HEK293 (cell line): ENCODE data around the gene BBOF1.

Source experiments
- CTCF ChIA-PET: fragments of 350-600 bp; formaldehyde crosslinking; extraction: SDS; loops from one replicate; lab custom pipeline; 2021; ENCODE audit warnings: antibody characterized with exemption; lab: Yijun Ruan, JAX
- POLR2A ChIA-PET: fragments of 300-600 bp; formaldehyde crosslinking; extraction: SDS; loops from one replicate; lab custom pipeline; 2020; ENCODE audit warnings: antibody characterized with exemption, inconsistent platforms; lab: Yijun Ruan, JAX
- H3K27ac ChIP-seq: fragments of 200-500 bp; sonication (Bioruptor generic); 2 replicates; pipeline ENCODE4 v1.5.1; 2014; ENCODE audit warnings: low read depth, low read length, control low read depth, inconsistent platforms; ENCODE audit errors: extremely low read depth
- H3K36me3 ChIP-seq, 2 experiments: fragments of 200-500 bp in 1 of 2; sonication (Bioruptor generic) in 1 of 2; 1 replicate in 1 of 2; 2 replicates in 1 of 2; pipeline ENCODE4 v1.5.1; 2014 to 2017; ENCODE audit warnings: inconsistent platforms in 2 of 2, low read length in 2 of 2; ENCODE audit not compliant: control insufficient read depth in 2 of 2, insufficient read depth in 1 of 2
- H3K4me1 ChIP-seq: fragments of 200-500 bp; sonication (Bioruptor generic); 2 replicates; pipeline ENCODE4 v1.5.1; 2014; ENCODE audit warnings: mild to moderate bottlenecking, low read length, inconsistent platforms; ENCODE audit not compliant: control insufficient read depth, insufficient read depth
- H3K4me3 ChIP-seq: 2 replicates; pipeline ENCODE4 v1.5.1; 2011; ENCODE audit warnings: low read depth, mild to moderate bottlenecking, control low read depth, low read length, moderate library complexity
- H3K9me3 ChIP-seq: fragments of 200-500 bp; sonication (Bioruptor generic); 2 replicates; pipeline ENCODE4 v1.5.1; 2014; ENCODE audit warnings: low read depth, low read length, inconsistent platforms; ENCODE audit not compliant: control insufficient read depth, insufficient read depth
- ATF2 ChIP-seq: fragments of 450-650 bp; formaldehyde crosslinking; IDR thresholded peaks from 2 replicates; pipeline ENCODE4 v1.5.1; 2016; ENCODE audit warnings: missing biosample characterization, missing genetic modification characterization, low read depth
- CTCF ChIP-seq: fragments of 450-650 bp; formaldehyde crosslinking; IDR thresholded peaks from 2 replicates; pipeline ENCODE4 v1.5.1; 2016; ENCODE audit warnings: missing biosample characterization, missing genetic modification characterization
- FEZF1 ChIP-seq: fragments of 450-650 bp; formaldehyde crosslinking; IDR thresholded peaks from 2 replicates; pipeline ENCODE4 v1.5.1; 2016; ENCODE audit warnings: missing biosample characterization, missing genetic modification characterization
- INSM2 ChIP-seq: fragments of 450-650 bp; formaldehyde crosslinking; IDR thresholded peaks from 2 replicates; pipeline ENCODE4 v1.5.1; 2016; ENCODE audit warnings: missing biosample characterization, missing genetic modification characterization
- KLF8 ChIP-seq: fragments of 450-650 bp; formaldehyde crosslinking; IDR thresholded peaks from 2 replicates; pipeline ENCODE4 v1.5.1; 2016; ENCODE audit warnings: missing biosample characterization, missing genetic modification characterization
- MZF1 ChIP-seq: fragments of 450-650 bp; formaldehyde crosslinking; IDR thresholded peaks from 2 replicates; pipeline ENCODE4 v1.5.1; 2017; ENCODE audit warnings: missing biosample characterization, missing genetic modification characterization, borderline replicate concordance
- PBX3 ChIP-seq: sonication (generic); formaldehyde crosslinking; IDR thresholded peaks from 2 replicates; pipeline ENCODE4 v1.8.1; 2022; ENCODE audit warnings: mild to moderate bottlenecking, moderate library complexity, missing genetic modification reagents
- PRDM10 ChIP-seq: fragments of 450-650 bp; formaldehyde crosslinking; IDR thresholded peaks from 2 replicates; pipeline ENCODE4 v1.5.1; 2016; ENCODE audit warnings: missing biosample characterization, missing genetic modification characterization
- SCRT2 ChIP-seq: fragments of 450-650 bp; formaldehyde crosslinking; IDR thresholded peaks from 2 replicates; pipeline ENCODE4 v1.5.1; 2016; ENCODE audit warnings: missing biosample characterization, missing genetic modification characterization
- ZBTB17 ChIP-seq: fragments of 450-650 bp; formaldehyde crosslinking; IDR thresholded peaks from 2 replicates; pipeline ENCODE4 v1.5.1; 2016; ENCODE audit warnings: missing biosample characterization, missing genetic modification characterization
- ZEB2 ChIP-seq: fragments of 450-650 bp; formaldehyde crosslinking; IDR thresholded peaks from 2 replicates; pipeline ENCODE4 v1.5.1; 2016; ENCODE audit warnings: missing biosample characterization, missing genetic modification characterization
- ZFHX2 ChIP-seq: fragments of 450-650 bp; formaldehyde crosslinking; conservative IDR thresholded peaks from 2 replicates; pipeline ENCODE4 v1.5.1; 2016; ENCODE audit warnings: missing biosample characterization, missing genetic modification characterization
- ZFP37 ChIP-seq: fragments of 450-650 bp; formaldehyde crosslinking; IDR thresholded peaks from 2 replicates; pipeline ENCODE4 v1.5.1; 2016; ENCODE audit warnings: missing biosample characterization, missing genetic modification characterization
- ZNF146 ChIP-seq: fragments of 450-650 bp; formaldehyde crosslinking; IDR thresholded peaks from 2 replicates; pipeline ENCODE4 v1.5.1; 2016; ENCODE audit warnings: missing biosample characterization, missing genetic modification characterization
- ZNF155 ChIP-seq: fragments of 450-650 bp; formaldehyde crosslinking; IDR thresholded peaks from 2 replicates; pipeline ENCODE4 v1.5.1; 2016; ENCODE audit warnings: missing biosample characterization, missing genetic modification characterization
- ZNF2 ChIP-seq: fragments of 450-650 bp; formaldehyde crosslinking; IDR thresholded peaks from 2 replicates; pipeline ENCODE4 v1.5.1; 2016; ENCODE audit warnings: missing biosample characterization, missing genetic modification characterization
- ZNF23 ChIP-seq: fragments of 450-650 bp; formaldehyde crosslinking; IDR thresholded peaks from 2 replicates; pipeline ENCODE4 v1.5.1; 2016; ENCODE audit warnings: missing biosample characterization, missing genetic modification characterization, borderline replicate concordance
- ZNF280D ChIP-seq: fragments of 450-650 bp; formaldehyde crosslinking; IDR thresholded peaks from 2 replicates; pipeline ENCODE4 v1.5.1; 2016; ENCODE audit warnings: missing biosample characterization, missing genetic modification characterization
- ZNF324 ChIP-seq: fragments of 450-650 bp; formaldehyde crosslinking; IDR thresholded peaks from 2 replicates; pipeline ENCODE4 v1.5.1; 2016; ENCODE audit warnings: missing biosample characterization, missing genetic modification characterization
- ZNF658 ChIP-seq: fragments of 450-650 bp; formaldehyde crosslinking; IDR thresholded peaks from 2 replicates; pipeline ENCODE4; 2016; ENCODE audit warnings: missing biosample characterization, missing genetic modification characterization
- ZSCAN5A ChIP-seq: fragments of 450-650 bp; formaldehyde crosslinking; IDR thresholded peaks from 2 replicates; pipeline ENCODE4 v1.5.1; 2016; ENCODE audit warnings: missing biosample characterization, missing genetic modification characterization

BBOF1 gene

GRCh38 chr14:74018586-74019407 is at the start of gene BBOF1, which contains the start of gene ENTPD5:
TSS of gene BBOF1 (plus strand) at chr14:74019349. CDS start at chr14:74019479, 130 bp downstream.
TSS of gene ENTPD5 (minus strand) at chr14:74019288. CDS start at chr14:73988102, 31,186 bp downstream.
- CTCF ChIA-PET, result interaction anchor here (1.1 kb wide), 1 partner anchor 20 kb away, joined by 5 read pairs; no protein-coding TSS in a partner anchor
- TF ChIP-seq ZNF23 (no peak), INSM2 (tag by site-specific recombination) (0 out of 2 replicates have a peak, but pooled peaks have one; percentile 19), MZF1 (tag by site-specific recombination) (no peak), ZNF2 (tag by site-specific recombination) (peak; percentile 76; the same call in 1 of the 2 replicates), ZFHX2 (tag by site-specific recombination) (peak; percentile 70), ATF2 (no peak), ZNF155 (tag by site-specific recombination) (no peak), ZEB2 (tag by site-specific recombination) (0 out of 2 replicates have a peak, but pooled peaks have one; percentile 23), ZBTB17 (tag by site-specific recombination) (peak; percentile 66), ZFP37 (tag by site-specific recombination) (peak; percentile 53; the same call in 1 of the 2 replicates), FEZF1 (no peak), ZNF146 (peak; percentile 4; the same call in 1 of the 2 replicates), PBX3 (CRISPR knock-in tag) (peak; percentile 61; the same call in 1 of the 2 replicates), SCRT2 (no peak), KLF8 (tag by site-specific recombination) (peak; percentile 67; the same call in 1 of the 2 replicates), ZNF324 (tag by site-specific recombination) (peak; percentile 80), PRDM10 (peak; percentile 39), CTCF (tag by site-specific recombination) (peak; percentile 42; the same call in 1 of the 2 replicates), ZNF658 (tag by site-specific recombination) (no peak), ZNF280D (tag by site-specific recombination) (no peak), ZSCAN5A (tag by site-specific recombination) (peak; percentile 32; the same call in 1 of the 2 replicates)

More at GRCh38 chr14:74018586-74019407, at the start of gene BBOF1, which contains the start of gene ENTPD5:
- POLR2A ChIA-PET, result interaction anchor here (1.1 to 1.2 kb wide), 2 partner anchors 167 to 560 kb away, joined by 3 to 5 read pairs; partner anchors contain the start of genes NUMB and PTGR2
- H3K4me1 ChIP-seq, result 0 out of 2 replicates have a peak, but pooled peaks cover 2% of the 10 kb centered on the region
- no peaks in the 10 kb centered on the region for H3K9me3 ChIP-seq
- peak within 1 kb of the TSS; percentile 93 for H3K4me3 ChIP-seq
- H3K27ac ChIP-seq, result peak within 1 kb of the TSS; percentile 85
- peaks cover 0 to 4% of the 10 kb centered on the region in 2 experiments; a peak in 1 of 3 replicates for H3K36me3 ChIP-seq
